Activated CD8-positive, alpha-beta memory T cell treated with anti-CD3 and anti-CD28 coated beads, Interleukin-2, amount 50 U/mL, for 24 hours (primary cell): ENCODE data around the gene CELF5.
"Not testable (repeated sequence)": the region's sequence is repeated elsewhere in the genome, so short reads cannot be mapped to it uniquely, and the experiment has no call there.

Experiments used
- DNase-seq: peaks from one replicate; pipeline ENCODE4 v3.0.0-alpha.2; 2020; ENCODE audit errors: extremely low read depth

CELF5 gene

GRCh38 chr19:3207461-3208242 lies 16.8 kb upstream of the CELF5 start:
- DNase-seq: no peak

DNA sequence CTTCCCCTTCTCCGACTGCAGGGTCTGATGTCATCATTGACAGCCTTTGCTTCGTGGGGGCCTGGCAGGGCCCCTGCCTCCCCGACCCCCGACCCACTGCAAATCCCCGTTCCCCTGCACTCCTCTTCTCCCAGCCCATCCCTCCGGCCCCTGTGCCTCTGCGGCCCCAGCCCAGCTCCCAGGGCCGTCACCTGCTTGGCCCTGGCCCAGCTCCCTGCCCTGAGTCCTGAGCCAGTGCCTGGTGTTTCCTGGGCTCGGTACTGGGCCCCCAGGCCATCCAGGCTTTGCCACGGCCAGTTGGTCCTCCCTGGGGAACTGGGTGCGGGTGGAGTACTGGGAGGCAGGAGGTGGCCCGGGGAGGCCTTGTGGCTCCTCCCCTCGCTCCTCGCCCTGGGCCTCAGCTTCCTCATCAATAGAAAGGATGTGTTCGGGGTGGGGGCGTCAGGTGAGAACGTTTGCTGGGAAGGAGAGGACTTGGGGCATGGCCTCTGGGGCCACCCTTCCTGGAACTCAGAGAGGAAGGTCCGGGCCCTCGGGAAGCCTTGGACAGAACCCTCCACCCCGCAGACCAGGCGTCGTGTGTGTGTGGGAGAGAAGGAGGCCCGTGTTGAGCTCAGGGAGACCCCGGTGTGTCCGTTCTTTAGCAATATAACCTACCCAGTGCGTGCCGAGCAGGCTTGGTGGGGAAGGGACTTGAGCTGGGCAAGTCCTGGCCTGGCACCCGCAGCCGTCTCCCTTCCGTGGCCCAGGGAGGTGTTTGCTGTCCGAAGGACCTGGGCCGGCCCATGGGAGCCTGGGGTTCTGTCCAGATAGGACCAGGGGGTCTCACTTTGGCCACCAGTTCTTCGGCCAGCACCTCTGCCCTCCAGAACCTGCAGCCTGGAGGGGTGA lies 15.9 kb upstream of the CELF5 start:
- no peak for DNase-seq

- DNase-seq: peak; percentile 32
Observed at GRCh38 chr19:3210347-3211017, 14.0 kb upstream of the CELF5 start.

- no peak for DNase-seq
Observed at GRCh38 chr19:3211191-3211590, 13.3 kb upstream of the CELF5 start.

GRCh38 chr19:3213159-3213558 lies 11.3 kb upstream of the CELF5 start:
- no peak for DNase-seq

DNA sequence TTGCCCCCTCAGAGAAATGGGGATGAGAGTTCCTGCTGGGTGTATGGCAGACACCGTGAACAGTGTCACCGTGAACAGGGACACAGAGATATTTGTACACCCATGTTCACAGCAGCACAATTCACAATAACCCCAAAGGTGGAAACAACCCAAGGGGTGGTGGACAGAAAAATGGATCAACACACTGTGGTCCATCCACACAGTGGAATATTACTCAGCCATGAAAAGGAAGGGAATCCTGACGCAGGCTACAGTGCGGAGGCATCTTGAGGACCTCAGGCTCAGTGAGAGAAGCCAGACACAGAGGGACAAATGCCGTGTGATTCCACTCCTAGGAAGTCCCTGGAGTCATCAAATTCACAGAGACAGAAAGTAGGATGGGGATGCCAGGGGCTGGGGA lies 7.6 kb upstream of the CELF5 start:
- DNase-seq: no peak

DNA sequence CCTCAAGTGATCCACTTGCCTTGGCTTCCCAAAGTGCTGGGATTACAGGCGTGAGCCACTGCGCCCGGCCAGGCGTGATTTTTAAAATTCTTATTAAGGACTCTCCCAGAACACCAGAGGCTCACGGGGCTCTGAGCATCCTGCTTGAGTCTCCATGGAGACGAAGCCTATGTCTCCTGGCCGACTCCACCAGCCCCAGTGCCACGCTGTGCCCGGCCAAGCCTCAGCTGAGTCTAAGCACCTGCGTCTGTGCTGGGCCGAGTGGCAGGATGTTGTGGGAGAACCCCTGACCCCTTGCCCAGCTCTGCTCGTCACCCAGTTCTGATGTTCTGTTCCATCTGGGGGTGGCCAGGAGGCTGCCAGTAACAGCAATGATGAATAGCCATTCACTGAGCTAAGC lies 3.9 kb upstream of the CELF5 start:
- DNase-seq: no peak

- DNase-seq: not testable (repeated sequence)
Observed at GRCh38 chr19:3221576-3221975, 2.9 kb upstream of the CELF5 start.

GRCh38 chr19:3222709-3223108 lies 1.8 kb upstream of the CELF5 start:
- no peak for DNase-seq

DNA sequence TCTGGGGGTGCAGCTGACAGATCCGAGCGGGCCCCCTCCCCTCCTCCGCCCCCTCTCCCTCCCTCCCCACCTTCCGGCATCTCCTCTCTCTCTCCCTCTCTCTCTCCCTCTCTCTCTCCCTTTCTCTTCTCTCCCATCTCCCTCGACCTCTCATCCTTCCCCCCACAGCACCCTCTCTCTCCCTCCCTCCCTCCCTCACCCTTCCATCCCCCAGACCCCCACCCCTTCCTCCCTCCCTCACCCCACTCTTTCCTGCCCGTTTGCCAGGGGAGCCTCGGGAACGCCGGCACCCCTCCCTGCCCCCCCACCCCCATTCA lies 666 bp downstream of the CELF5 start:
- no peak for DNase-seq

DNA sequence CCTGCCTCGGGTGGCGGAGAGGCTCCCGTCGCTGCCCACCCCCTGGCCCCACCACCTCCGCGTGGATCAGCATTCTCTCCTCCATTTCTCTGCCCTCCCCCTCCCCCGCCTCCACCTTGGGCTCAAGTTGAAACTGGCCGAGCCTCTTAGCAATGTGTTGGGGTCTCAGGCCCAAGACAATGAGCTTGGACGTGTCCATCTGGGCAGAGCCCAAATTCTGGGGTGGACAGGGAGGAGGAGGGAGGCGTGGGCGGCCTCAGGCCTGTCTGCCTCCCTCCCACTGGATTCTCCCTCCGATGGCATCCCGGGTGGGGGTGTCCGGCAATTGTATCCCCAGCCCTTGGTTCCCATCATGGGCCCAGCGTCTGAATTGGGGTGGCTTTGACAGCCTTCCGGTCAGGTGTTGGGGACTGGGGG lies 1.2 kb downstream of the CELF5 start:
- DNase-seq: no peak

- no peak for DNase-seq
Observed at GRCh38 chr19:3227054-3227626, 2.7 kb downstream of the CELF5 start.

DNA sequence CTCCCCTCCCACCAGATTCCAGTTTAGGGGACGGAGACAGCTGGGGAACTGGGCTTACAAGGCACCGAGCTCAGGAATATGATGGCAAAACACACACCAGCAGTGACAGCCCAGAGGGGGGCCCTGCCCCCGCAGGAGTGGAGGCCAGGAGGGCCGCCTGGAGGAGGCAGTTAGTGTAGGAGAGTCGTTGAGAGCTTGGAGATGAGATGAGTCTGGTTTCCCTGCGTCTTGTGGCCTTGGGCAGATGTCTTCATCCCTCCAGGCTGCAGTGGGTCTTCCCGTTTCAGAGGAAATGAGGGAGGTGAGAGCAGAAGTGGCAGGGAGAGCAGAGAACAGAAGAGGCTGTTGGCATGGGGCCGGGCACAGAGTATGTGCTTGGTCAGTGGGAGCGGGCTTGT lies 4.9 kb downstream of the CELF5 start:
- DNase-seq: no peak

GRCh38 chr19:3229888-3230496 lies 5.5 kb downstream of the CELF5 start:
- no peak for DNase-seq

- DNase-seq: no peak
Observed at GRCh38 chr19:3231288-3231687, 6.8 kb downstream of the CELF5 start.

- no peak for DNase-seq
Observed at GRCh38 chr19:3233116-3233515, 8.7 kb downstream of the CELF5 start.

GRCh38 chr19:3233831-3234230 lies 9.4 kb downstream of the CELF5 start:
- no peak for DNase-seq

DNA sequence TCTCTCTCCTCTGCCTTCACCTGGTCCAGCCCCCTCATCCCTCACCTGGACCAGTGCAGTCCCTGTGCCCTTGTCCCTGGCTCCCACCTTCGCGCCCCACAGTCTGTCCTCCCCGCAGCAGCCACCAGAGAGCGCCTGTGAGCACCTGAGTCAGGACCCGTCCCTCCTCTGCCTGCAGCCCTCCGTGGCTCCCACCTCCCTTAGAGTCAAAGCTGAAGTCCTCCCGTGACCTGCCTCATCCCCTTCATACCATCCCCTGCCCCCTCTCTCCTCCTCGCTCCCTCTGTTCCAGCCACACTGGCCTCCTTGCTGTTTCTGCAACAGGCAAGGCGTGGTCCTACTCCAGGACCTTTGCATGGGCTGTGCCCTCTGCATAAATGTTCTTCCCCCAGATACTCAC lies 10.3 kb downstream of the CELF5 start:
- DNase-seq: no peak

DNA sequence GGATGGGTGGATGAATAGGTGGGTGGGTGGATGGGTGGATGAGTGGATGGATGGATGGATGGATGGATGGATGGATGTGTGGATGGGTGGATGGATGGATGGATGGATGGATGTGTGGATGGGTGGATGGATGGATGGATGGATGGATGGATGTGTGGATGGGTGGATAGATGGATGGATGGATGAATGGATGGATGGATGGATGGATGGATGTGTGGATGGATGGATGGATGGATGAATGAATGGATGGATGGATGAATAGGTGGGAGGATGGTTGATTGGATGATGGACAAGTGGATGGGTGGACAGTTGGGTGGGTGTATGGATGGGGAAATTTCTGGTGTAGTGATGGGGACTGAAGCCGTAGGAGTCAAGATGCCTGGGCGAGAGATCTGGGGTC lies 11.1 kb downstream of the CELF5 start:
- not testable (repeated sequence) for DNase-seq

DNA sequence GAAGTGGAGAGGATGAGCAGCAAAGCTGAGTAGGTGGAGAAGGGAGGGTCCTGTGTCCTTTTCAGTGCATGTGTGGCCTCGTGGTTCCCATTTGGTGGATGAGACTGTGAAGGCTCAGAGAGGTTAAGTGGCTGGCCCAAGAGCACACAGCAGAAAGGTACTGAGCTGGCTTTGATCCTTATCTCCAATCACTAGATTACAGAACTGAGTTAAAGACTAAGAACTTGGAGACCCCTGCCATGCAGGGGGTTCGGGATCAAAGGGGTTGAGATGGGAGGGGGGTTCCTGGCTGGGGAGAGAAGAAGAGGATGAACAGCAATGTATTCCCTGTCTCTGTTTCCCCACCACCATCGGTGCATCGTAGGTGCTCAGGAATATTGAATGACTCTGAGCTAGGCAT lies 11.8 kb downstream of the CELF5 start:
- no peak for DNase-seq

DNA sequence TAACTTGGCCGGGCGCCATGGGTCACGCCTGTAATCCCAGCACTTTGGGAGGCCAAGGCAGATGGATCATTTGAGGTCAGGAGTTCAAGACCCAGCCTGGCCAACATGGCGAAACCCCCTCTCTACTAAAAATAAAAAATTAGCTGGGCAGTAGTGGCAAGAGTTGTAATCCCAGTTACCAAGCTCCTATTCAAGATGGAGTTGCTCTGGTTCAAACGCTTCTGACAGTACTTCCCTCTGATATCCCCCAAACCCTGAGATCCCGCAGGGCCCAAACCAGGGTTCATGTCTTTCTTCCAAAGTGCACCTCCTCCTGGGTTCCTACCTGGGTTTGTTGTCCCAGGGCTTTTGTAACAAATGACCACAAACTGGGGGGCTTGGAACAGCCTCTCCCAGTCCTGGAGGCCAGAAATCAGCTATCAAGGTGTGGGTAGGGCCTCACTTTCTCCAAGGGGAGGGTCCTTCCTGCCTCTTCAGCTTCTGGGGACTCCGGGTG lies 13.7 kb downstream of the CELF5 start:
- DNase-seq: no peak

DNA sequence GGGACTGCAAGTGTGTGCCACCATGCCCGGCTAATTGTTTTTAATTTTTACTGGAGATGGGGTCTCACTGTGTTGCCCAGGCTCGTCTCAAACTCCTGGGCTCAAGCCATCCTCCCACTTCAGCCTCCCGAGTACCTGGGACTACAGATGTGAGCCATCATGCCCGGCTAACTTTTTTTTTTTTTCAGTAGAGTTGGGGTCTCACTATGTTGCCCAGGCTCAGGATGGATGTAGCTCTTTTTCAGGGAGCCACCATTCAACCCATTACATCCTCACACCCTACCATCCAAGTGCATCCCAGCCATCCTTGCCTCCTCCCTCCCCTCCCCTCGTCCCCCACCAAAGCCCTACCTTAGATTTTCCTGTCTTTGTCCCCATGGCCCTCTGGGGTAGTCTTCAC lies 14.9 kb downstream of the CELF5 start:
- DNase-seq: no peak
